Suppressor macrophage treated with lipopolysaccharide for 1 hour (primary cell): ENCODE results near the gene HADHB.
A peak's percentile ranks its signal among the peaks of the same experiment; 100 is the strongest.

Experiments
- DNase-seq, 3 donors: peaks; one replicate each; pipeline ENCODE4 v3.0.0-alpha.2; 2020 to 2022

HADHB gene

DNA sequence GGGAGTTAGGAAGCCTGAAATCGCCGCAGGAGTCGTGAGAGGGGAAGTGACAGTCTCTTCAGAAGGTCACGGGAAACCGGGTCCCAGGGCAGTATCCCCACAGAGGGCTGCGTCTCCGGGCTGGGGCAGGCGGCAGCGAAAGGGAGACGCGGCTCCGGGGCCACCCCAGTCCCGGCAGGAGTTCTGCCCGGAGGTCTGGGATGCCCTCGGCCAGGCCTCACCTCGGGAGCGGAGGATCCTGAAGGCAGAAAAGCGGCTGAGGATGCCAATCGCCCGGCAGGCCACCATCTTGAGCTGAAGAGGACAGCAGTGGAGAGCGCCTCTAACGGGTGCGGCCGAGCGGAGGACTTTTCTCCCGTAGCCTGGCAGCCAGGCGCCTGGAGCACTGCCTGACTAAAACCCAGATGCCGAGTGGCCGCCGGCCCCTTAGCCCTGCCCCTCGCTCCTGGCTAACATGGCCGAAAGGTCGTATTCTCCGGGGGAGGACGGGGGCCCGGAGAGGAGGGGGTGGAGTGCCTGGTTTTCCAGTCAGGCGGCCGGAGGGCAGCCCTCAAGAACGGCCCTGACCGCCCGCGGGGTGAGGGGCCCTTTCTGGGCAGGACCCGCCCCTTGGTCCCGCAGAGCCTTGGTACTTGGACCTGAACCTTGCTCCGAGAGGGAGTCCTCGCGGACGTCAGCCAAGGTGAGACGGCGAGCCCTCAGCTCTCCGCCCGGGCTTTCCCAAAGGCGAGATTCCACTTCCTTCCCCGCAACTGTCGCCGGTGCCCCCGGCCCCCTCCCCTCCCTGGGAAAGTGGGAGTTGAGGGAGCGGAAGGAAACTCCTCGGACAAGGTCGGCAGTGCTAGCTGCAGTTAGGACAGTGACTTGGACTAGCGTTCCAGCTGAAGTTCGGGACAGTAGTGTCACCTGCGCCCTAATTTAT lies at the start of gene HADHB, which contains the start of gene HADHA:
Gene HADHB, plus strand, starts transcription at position 631 of the 922 bp plus-strand sequence. CDS start 9,316 bp downstream, outside the sequence.
Gene HADHA, minus strand, starts transcription at position 324 of the 922 bp plus-strand sequence. Its CDS starts 36 bp downstream, at position 288.
- DNase-seq = peak; percentile 90 to 95 (median 92)

DNA sequence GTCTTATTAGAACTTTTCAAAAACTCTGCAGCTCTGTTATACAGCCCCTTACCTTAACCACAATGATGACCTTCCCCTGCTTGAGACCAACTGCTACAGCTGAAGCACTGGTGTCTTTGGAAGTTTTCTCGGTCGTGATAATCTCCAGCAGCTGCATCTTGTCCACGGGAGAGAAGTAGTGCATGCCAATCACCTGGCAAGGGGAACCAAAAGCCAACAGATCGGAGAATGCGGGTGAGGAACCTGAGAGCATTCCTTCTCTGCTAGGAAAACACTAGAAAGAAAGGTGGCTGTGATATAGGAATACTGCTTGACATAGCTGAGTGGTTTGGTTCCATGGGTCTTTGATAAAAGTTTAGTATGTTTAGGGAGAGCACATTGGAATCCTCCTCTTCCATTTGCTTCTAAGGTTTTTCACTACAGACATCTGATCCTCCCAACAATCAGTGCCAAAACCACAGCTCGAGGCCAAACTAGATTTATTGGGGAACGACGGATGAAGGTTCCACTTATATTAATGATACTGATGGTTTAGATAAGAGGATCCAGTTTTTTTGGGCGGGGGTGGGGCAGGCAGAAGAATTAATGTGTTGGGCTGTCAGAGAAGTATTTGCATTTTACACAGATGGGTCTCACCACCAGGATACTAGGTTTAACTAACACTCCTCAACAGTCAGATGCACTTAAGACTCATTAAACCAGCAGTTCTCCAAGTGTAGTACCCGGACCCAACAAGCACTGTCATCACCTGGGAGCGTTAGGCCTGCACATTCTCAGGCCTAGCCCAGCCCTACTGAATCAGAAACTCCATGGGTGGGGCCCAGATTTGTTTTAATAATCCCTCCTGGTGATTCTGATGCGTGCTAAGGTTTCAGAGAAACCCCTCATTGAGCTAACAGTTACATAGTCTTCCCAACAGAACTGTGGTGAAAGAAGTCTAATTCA lies 49.4 kb upstream of the HADHB start:
- no peak for DNase-seq

DNA sequence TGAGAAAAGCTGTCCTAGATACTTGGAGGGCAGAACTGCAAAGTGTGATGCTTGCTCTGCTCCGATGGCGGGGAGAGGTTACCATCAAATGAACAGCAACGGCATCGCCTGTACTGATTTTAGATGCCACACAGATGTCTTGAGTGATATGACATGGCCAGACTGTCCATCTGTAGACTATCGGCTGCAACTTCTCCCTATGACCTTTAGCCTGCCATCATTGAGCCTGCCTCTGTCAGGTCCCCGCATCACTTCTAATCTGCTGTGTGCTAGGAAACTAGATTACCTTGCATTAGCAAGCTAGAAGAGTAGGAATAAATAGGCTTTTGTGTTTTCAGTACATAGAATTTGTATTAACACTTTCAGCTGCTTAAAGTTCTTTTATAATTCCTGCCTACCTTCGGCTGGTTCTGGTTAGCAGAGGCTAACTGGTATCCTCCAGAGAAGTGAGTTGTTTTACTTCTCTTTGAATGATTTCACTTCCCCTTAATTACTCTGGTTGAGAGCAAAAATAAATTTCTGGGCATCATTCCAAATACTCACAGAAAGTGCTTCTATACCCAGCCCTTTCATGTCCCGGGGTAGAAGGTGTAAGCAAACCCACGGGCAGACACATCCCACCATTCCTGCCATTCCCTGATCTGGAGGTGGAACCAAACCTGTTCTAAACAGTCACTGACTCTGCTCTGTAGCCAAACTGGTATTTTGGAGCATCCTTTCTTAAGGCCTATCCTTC lies 47.9 kb upstream of the HADHB start:
- DNase-seq = peak; percentile 44 to 74 (median 61)

DNA sequence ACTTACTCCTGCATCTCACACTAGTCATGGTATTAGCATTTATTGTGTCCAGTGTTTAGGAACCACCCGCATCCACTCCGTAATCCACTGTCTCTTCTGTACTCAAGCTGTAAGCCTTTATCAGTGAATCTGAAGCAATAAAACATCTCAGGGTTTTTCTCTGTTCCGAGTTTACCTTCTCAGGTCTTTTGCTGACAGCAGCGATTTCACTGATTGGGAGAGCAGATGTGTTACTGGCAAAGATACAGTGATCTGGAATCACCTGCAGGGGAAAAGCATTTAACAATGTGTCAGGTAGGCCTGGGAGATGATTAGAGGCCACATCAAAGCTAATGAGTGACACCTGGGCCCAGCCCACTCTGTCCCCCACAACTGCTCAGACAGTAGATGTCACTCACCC lies 47.2 kb upstream of the HADHB start:
- no peak for DNase-seq

DNA sequence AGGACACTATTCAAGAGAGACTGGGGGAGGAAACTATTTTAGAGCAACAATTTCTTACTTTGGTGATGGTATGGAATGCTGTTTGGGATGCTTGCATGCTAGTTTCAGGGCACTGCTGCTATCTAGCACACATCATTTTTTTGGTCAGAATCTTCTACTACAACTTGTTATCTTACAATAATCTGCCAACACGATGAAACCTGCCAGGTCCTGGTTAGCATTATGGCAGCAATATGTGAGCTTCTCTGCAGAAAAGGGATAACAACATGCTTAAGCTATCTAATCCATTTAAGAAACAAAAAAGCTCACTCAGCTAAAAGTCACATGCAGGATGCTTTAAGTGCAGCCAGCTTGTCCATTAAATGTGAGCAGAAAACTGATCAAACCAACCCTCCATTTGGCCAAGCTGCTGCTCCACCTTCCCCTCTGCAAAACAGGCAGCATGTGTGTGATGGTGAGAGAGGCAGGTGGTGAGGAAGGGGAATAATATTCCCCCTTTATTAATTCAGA lies 41.7 kb upstream of the HADHB start:
- no peak for DNase-seq

DNA sequence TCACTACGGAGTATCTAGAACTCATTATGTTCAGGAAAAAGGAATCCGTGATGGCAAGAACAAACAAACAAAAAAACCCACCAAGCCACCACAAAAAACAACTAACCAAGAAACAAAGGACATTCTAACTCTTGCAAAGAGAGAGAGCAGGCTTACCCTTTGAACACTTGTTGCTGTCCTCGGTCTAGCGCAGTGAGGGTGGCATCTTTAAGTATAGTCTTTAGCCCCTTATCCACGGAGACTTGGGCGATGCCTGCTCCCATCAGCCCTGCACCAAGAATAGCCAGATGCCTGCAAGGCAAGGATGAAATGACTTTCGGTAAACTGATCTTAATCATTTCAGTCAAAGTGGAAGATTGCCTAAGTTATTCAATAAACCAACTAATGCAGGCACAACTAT lies 40.8 kb upstream of the HADHB start:
- no peak for DNase-seq

DNA sequence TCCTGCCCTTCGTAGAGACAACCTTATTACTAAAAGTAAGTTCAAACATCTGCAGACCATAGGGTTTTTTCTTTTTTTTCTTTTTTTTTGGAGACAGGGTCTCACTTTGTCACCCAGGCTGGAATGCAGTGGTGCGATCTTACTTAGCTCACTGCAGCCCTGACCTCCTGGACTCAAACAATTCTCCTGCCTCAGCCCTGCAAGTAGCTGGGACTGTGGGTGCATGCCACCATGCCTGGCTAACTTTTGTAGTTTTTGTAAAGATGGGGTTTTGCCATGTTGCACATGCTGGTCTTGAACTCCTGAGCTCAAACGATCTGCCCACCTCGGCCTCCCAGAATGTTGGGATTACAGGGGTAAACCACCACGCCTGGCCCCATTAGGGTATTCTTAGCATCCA lies 32.7 kb upstream of the HADHB start:
- no peak for DNase-seq

DNA sequence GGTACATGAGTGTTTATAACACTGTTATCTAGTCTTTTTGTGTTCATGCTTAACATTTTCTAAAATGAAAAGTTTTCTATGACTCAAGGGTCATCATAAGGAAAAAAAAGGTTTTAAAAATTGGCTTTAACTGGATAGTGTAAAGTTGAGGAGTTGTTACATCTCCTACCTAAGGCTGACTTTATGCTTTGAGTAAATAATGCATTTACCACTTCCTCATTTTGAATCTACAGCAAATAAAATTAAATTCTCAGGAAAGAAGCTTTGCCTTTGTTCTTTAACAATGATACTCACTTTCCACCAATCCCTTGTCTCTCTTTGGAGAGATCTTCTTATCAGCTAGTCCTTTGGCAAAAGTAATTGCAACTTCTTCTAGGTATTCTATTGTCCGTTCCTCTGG lies 30.0 kb upstream of the HADHB start:
- no peak for DNase-seq

DNA sequence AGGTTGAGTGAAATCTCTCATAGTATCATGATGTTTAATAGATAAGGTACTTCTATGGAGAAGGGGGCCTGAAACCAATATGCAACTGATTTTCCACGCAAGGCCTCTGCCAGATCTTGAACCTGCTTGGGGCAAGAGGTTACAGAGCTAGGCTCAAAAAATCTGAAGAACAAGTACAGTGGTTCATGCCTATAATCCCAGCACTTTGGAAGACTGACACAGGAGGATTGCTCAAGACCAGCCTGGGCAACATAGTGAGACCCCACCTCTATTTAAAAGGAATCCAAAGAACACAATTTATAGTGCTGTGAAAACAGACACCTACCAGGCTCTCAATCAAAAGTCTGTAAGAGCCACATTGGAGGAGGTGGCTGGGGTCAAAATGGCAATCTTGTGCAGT lies 28.9 kb upstream of the HADHB start:
- DNase-seq = no peak

DNA sequence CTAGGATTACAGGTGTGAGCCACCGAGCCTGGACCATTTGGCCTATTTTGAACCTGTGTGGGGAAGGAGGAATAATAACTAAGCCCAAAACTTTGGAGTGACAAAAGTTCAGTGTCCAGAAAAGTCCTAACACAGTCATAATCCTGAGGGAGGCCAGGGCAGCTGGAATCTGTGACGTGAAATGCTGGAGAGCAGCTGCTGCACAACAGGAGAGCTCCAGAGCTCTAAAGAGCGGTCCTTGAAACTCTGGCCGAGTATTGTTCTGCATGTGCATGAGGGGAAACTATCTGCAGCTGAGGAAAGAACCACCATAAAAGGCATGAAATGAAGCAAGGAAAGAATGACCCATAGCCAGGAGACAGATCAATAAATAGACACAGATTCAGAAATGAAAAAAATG lies 28.2 kb upstream of the HADHB start:
- no peak for DNase-seq

DNA sequence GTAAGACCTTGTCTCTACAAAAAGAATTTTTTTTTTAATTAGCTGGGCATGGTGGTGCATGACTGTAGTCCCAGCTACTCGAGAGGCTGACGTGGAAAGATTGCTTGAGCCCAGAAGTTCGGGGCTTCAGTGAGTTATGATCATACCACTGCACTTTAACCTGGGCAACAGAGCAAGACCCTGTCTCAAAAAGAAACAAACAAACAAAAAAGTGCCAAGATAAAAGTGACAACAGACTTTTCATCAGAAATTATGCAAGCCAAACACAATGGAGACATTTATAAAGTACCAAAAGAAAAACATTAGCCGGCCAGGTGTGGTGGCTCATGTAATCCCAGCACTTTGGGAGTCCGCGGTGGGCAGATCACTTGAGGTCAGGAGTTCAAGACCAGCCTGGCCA lies 27.0 kb upstream of the HADHB start:
- DNase-seq = no peak

DNA sequence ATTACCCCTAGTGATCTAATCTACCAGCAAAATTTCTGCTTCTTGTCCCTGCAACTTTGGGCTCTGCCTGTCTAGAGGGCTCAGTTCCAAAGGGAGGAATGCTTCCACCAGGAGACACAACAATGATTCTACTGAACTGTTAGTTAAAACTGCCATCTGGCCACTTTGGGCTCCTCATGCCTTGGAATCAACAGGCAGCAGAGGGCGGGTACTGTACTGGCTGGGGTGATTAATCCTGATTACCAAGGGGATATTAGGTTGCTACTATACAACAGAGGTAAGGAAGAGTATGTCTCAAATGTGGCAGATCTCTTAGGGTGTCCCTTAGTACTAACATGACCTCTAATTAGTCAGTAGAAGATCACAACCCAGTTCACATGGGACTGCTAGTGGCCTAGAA lies 21.7 kb upstream of the HADHB start:
- no peak for DNase-seq

DNA sequence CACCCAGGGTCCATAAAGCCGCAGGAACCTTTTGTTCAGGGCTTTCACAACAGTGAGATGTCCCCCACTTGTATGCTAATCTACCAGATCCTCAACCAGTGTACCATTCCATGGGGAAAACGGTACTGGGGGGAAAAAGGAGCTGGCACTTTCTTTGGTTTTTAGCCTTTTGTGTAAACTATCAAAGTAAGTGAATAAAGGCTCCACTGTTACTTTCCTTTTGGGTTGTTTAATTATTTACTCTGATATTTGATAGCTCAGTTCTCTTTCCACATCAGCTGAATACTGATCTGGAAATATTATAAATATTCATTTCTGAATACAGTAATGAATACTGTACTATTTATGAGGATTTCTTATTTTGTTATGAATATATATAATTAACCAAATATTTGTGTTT lies 20.6 kb upstream of the HADHB start:
- DNase-seq = no peak

DNA sequence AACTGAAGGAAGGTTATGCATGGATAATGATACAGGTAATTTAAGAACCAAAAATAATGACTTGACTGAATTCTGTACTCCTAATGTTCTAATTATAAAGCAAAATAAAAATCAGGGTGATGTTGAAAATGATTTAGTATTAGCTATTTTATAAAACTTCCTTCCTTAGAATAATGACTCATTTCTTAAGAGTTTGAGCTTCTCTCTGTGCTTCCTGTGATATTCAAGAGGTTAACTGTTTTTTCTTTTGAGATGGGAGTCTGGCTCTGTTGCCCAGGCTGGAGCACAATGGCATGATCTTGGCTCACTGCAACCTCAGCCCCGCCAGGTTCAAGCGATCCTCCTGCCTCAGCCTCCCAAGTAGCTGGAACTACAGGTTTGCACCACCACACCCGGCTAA lies 15.1 kb upstream of the HADHB start:
- DNase-seq = no peak

DNA sequence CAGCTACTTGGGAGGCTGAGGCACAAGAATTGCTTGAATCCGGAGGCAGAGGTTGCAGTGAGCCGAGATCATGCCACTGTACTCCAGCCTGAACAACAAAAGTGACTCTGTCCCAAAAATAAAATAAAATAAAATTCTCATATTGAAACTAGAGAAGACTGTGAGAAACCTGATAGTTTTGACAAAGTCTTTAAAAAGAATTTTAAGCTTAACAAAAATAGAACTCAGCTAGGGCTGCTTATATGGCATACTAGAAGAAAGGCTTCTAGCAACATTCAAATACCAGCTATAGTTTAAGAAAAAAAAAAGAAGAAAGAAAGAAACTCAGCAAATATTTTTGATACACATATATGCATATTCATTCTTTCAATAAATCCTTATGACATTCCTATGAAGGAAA lies 13.9 kb upstream of the HADHB start:
- no peak for DNase-seq

DNA sequence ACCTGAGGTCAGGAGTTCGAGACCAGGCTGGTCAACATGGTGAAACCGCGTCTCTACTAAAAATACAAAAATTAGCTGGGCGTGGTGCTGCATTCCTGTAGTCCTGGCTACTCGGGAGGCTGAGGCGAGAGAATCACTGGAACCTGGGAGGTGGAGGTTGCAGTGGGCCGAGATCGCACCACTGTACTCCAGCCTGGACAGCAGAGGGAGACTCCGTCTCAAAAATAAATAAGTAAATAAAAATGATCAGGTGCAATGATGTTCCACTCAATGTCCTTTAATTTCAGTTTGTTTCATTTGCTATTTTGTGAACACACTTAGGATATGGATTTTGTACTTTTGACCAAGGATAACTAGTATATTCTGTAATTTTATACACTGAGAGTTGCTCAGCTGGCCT lies 9.7 kb upstream of the HADHB start:
- DNase-seq = no peak

DNA sequence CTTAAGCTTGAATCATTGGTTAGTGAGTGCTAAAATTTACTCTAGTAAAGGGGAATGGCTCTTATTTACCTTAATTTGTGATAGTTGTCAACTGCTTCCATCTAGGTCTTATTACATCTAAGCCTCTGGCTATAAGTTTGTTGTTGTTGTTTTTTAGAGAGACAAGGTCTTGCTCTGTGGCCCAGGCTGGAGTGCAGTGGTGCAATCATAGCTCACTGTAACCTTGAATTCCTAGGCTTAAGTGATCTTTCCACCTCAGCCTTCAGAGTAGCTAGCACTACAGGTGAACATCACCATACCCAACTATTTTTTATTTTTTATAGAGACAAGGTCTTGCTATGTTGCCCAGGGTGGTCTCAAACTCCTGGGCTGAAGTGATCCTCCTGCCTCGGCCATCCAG lies 6.9 kb upstream of the HADHB start:
- no peak for DNase-seq

DNA sequence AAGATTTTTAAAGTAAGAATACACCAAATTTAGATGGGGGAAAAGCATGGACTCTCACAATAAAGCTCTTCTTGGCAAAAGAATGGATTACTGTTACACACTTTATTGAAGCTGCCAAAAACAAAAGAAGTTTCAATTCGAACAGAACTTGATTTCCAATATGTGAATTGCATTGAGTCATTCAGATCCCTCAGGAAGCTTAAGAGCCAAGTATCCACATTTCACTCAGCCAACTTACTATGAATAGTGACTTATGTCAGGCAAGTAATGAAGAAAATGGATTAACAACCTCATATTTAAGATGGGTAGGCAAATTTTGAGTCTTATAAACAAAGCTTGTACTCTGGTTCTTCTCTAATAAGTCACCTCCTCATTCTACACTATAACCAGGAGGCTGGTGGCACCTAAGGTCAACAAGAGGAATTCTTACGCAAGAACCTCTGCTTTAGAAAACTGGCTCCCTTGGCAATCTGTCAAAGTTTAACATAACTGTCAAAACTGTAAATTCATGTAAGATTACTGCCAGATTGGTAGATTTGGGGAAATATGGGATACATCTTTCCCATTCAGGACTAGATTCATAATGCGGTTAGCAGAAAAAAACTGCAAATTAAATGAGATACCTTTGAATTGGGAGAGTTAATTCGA lies 6.3 kb upstream of the HADHB start:
- DNase-seq = no peak

DNA sequence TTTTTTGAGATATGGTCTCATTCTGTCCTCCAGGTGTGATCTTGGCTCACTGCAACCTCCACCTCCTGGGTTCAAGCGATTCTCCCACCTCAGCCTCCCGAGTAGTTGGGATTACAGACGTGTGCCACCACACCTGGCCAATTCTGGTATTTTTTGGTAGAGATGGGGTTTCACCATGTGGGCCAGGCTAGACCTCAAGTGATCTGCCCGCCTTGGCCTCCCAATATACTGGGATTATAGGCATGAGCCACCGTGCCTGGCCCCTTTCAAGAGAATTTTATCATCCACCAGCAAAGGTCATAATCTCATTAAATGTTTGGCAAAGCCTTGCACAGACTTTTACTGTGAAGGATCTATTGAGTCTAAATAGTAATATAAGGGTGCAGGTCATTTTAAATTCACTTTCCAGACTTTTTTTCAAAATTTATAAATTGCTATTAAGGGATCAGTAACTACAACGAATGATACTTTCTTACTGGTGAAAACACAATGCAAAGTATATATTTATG lies 2.8 kb upstream of the HADHB start:
- DNase-seq = no peak

DNA sequence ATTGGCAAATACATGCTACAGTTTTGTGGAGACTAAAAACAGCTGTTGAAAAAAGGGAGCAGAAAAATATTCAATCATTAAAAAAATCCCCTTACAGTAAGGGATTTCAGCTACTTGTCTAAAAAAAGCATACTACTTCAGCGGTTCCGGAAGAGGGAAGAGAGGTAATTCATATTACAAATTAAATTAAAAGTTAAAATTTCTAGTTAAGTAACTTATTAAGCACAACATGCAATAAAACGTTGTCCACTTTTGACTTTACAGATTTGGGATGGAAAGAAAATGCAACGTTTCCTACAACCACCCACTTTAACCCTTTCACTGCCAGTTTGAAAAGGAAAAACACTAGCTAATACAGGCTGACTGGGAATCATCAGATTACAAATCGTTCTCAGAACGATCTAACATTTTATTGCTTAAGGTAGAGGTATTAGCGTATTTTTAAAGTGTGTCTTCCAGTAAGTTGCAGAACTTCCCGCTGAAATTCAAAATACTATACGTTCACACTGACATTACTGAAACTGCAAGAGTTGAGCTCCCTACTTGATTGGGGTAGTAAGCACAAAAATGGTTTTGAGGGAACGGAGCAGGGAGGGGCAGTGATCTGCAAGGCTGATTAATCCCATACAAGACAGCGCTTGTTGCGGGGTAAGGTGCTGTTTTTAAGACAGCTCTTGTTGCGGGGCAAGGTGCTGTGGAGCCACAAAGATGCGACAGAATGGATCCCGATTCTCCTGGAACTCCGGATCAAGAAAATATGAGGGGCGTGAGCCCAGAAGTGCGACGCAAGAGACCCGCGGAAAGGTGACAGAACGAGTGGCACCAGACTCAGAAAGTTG lies 1.1 kb upstream of the HADHB start:
- peak; percentile 34 to 45 (median 43) for DNase-seq

DNA sequence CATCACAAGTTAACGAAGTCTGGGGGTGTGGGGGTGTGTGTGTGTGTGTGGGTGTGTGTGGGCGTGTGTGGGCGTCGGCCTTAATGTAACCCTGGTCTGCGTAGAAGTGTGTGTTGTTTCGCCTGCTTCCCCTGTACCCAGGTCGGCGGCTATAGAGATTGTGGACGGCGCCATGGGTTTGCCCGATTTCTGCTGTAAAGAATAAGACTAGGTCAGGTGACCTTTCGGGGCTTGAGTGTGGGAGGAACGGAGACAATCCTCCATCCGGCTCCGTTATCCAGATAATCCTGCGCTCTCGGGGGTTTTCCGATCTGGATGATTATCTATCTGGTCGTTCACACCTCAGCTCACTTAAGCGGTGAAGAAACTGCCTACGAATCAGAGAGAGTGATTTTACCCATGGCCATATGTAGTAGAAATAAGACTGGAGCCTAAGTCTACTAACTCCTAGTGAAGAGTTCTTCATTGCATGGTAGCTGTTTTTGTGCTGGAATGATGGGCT lies 543 bp downstream of the HADHB start:
- peak; percentile 54 to 62 (median 60) for DNase-seq
